HG02943 (cell line): ENCODE results near the gene RREB1.
A peak's percentile ranks its signal among the peaks of the same experiment; 100 is the strongest.

ENCODE experiments used
- ATAC-seq: cut with Tn5 transposase; IDR thresholded peaks from one replicate; pipeline ENCODE4 v1.9.1; 2021; ENCODE audit warnings: mild to moderate bottlenecking, low read depth, moderate library complexity; ENCODE audit not compliant: unreplicated experiment

RREB1 gene

DNA sequence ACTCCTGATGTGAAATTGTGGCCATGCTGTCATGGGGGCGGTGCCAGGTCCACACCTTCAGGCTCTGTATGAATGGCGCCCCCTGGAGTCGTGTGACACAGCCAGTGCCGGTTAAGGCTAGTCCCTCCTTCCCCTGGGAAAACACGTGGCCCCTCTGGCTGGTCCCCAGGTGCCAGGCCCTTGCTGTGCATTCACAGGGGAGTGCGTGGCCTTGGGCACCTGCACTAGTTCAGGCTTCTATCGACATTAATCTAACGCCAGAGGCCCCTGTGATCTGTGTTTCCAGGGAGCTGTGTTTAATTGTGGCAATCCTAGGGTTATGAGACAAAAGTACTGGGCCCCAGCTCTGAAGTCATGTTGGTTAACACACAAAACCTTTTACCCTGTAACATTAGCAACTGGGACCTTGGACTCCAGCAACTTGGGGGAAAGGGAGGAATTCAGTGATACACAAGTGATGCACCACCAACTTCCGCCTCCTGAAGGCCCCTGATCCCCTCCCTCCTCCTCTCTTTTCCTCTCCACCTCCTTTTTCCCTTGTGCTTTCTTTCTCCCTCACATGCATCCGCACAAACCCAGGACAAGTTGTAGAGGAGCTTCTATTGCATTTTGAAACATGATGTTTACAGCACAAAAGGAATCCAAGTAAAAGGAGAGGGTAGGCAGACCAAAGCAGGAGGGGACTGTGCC, 131.3 kb downstream of the RREB1 start:
- ATAC-seq, result peak; percentile 42

GRCh38 chr6:7239590-7239948, 131.8 kb downstream of the RREB1 start:
- ATAC-seq, result no peak

GRCh38 chr6:7240351-7240750, 132.6 kb downstream of the RREB1 start:
- ATAC-seq, result no peak

DNA sequence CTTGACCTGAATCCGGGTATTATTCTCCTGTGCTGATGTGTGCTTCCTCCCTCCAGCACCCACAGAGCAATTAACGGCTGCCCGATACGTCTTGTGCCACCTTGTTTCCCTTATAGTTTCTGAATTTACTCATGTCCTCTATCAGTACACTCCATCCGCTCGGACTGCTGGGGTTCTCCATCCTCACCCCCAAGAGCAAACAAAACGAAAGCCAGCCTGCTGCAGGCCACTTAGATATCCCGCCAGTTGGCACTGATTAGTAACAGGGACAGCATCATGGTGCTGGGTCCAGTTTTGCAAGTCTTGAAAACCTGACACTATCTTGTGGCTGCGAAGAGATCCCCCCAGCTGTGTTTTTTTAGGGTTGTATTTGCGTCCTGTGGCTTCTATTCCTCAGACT, 133.4 kb downstream of the RREB1 start:
- ATAC-seq, result no peak

- ATAC-seq, result no peak
Measured at GRCh38 chr6:7241709-7242645, 134.2 kb downstream of the RREB1 start.

DNA sequence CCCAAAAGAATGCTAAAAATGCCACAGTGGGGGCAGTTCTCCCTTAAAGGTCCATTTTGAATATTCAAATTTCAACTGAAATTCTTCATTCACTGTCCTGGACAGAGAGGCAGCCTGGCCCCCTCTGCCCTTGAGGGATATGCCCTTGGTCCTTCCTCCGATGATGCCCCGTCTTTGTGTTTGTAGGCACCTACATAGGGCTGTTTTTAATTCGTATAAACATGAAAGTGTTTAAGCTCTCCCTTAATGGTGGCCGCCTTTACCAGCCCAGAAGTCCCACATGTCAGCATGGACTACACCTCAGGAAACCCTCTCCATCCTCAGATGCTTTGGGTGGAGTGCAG, 135.0 kb downstream of the RREB1 start:
- no peak for ATAC-seq

DNA sequence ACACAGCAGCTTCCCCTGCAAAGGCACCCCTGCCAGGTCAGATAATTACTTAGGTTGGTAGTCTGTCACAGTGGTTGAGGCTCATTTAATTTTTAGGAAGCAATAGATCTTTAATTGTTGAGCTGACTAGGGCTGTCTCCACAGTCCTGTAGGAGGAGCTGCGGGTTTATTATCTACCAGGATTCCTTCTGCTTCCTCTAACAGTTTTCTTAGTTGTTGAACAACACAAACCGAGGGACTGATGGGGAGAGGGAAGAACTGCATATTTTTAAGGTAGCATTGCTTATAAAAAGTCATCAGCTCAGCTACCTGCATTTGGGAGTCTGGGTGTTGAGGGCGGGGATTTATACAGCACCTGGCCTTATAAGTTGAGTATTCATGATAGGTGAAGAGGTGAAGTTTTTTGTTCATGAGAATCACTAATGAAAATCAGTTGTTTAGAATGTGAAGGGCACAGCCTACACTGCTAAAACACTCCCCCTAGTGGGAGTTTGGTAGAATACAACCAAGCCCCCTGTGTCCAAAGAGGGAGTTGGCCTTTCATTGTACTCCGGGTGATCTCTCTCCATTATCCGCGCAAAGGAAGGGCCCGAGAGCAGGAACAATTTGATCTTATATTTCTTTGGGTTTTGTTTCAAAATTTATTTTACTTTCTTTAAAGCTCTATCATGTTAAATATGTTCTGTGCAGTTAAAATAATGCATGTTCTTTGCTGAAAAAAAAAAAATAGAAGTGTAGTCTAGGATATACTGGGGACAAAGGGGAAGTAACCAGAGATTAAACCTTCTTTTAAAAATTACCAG, 135.6 kb downstream of the RREB1 start:
- ATAC-seq, result no peak

GRCh38 chr6:7245668-7246393, 138.1 kb downstream of the RREB1 start:
- ATAC-seq, result no peak

DNA sequence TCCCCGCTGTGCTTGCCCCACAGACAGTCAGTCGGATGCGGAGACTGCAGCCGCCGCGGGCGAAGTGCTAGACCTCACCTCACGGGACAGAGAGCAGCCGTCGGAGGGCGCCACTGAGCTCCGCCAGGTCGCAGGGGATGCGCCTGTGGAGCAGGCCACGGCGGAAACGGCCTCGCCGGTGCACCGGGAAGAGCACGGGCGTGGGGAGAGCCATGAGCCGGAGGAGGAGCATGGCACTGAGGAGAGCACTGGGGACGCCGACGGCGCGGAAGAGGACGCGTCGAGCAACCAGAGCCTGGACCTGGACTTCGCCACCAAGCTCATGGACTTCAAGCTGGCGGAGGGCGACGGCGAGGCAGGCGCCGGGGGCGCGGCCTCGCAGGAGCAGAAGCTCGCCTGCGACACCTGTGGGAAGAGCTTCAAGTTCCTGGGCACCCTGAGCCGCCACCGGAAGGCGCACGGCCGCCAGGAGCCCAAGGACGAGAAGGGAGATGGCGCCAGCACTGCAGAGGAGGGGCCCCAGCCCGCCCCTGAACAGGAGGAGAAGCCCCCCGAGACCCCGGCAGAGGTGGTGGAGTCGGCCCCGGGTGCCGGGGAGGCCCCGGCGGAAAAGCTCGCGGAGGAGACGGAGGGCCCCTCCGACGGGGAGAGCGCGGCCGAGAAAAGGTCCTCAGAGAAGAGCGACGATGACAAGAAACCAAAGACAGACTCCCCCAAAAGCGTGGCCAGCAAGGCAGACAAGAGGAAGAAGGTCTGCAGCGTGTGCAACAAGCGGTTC, 138.8 kb downstream of the RREB1 start:
- ATAC-seq, result no peak

- ATAC-seq, result no peak
Measured at GRCh38 chr6:7247179-7247456, 139.4 kb downstream of the RREB1 start.

DNA sequence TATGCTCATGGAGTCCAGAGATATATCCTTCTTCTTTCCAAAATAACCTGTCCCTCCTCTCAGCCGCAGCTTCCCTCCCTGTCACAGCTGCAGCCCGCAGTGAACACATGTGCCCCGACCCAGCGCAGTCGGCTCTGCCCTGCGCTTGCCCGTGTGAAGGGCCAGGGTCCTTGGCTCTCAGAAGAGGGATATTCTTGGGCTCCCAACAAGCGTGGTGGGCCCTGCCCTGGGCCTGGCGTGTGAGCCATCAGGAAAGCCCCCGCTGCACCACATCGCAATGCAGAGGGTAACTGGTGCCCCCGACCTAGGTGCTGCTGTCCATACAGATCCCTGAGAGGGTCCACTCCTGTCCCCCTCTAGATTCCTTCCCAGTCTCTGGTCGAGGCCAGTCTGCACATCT, 140.1 kb downstream of the RREB1 start:
- ATAC-seq, result no peak

DNA sequence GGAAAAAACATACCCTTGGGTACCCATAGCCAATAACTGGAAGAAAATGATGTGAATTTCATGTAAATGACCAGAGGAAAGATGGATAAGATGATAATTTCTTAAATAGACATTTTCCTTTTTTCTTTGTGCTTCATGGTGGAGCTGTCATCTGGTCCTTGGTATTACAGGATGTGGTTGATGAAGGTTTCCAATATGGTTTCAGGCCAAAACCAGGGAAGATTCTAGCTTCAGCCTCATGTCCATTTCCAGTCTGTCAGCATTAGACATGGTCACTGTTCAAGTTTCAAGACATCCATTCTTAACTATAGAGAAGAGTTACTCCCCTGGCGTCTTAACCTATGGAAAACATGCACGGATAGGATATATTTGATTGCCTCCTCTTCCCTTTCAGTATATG, 141.6 kb downstream of the RREB1 start:
- no peak for ATAC-seq

- ATAC-seq, result no peak
Measured at GRCh38 chr6:7249946-7250643, 142.3 kb downstream of the RREB1 start.

- no peak for ATAC-seq
Measured at GRCh38 chr6:7250812-7251211, 143.1 kb downstream of the RREB1 start.

GRCh38 chr6:7251646-7252260, 144.0 kb downstream of the RREB1 start:
- no peak for ATAC-seq

DNA sequence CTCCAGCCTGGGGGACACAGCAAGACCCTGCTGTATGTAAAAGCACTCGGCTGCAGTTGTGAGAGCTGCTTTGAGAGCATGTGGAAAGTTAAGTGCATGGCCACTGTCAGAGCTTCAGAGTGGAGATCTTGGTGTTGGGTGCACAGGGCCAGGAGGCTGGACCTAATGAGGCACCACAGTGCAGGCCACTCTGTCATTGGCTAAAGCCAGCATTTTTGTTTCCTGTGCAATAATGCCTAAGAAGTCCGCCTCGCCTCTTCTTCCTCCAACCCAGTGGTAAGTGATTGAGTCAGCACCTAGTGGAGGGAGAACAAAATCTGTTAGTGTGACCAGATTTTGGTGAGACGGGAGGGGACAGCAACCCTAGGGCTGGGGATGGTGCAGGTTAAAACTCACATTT, 144.6 kb downstream of the RREB1 start:
- ATAC-seq, result no peak

DNA sequence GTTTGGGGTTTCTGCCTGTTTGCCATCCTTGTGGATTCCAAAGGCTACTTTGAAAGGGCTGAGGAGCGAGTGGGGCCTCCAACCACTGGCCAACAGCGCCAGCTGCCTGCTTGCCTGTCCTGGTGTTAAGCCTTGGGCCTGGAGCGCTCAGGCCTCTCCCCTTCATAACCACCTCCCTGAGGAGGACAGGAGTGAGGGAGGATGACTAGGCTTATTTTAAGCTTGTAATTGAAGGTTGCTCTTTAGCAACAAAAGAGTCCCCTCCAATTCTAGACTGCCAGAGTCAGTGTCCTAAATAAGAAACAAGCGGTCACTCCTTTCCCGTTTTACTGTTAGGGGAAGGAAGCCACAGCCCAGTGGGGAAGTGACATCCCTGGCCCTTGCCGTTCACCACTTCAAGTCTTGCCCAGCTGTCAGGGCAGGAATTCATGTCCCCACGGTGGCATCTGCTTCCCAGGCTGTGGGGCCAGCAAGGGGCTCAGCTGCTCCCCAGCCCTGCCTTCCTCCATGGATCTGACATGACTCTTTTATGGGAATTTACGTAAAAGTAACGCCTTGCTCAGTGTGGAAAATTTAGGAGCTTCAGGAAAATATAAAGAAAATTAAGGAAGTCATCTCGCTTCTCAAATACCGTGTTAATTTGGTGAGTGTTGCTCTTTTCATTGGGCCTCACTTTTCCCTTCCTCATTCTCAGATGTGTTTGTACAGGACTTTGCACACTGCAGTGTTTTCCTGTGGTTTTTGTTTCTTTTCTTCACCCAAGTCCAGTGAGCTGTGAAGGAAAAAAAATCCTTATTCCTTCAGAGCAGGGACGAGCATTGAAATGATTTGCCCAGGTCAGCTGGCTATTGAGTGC, 147.4 kb downstream of the RREB1 start:
- no peak for ATAC-seq

DNA sequence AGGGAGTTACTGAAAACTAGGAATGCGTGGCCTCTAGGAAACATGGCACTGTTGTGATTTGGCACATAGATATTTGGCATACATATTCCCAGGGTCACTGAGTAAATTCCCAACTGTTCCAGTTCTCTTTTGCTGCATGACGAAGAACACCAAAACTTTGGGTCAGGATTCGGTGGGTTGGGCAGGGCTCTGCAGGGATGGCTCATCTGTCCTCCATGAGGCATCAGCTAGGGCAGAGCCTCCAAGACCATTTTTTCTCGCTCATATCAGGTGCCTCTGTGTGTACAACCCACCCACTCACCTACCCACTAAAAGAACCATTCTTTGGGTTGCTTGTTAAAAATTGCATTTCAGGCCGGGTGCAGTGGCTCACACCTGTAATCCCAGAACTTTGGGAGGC, 148.2 kb downstream of the RREB1 start:
- no peak for ATAC-seq
